DOHH2 (cell line): ENCODE data around the gene SUCLA2.

ENCODE experiments used
- H3F3A ChIP-seq: fragments of 200-600 bp; sonication (generic), shearing (Covaris generic); 2 replicates; pipeline ENCODE4 v1.6.0; 2016; ENCODE audit warnings: antibody characterized with exemption, mild to moderate bottlenecking; ENCODE audit not compliant: control insufficient read depth, insufficient read depth
- H3K27ac ChIP-seq: fragments of 200-600 bp; sonication (generic); 2 replicates; pipeline ENCODE4 v1.5.1; 2014; ENCODE audit warnings: low read depth, mild to moderate bottlenecking, low read length, moderate library complexity
- H3K27me3 ChIP-seq: fragments of 200-600 bp; sonication (generic); 2 replicates; pipeline ENCODE4 v1.6.1; 2014; ENCODE audit warnings: mild to moderate bottlenecking, low read length, mixed read lengths; ENCODE audit not compliant: control insufficient read depth
- H3K36me3 ChIP-seq: fragments of 200-600 bp; sonication (generic); 2 replicates; pipeline ENCODE4 v1.6.1; 2014; ENCODE audit warnings: mild to moderate bottlenecking, low read length, moderate library complexity, mixed read lengths; ENCODE audit not compliant: control insufficient read depth
- H3K4me1 ChIP-seq: fragments of 200-600 bp; sonication (generic); 2 replicates; pipeline ENCODE4 v1.6.1; 2014; ENCODE audit warnings: mild to moderate bottlenecking, low read length, mixed read lengths; ENCODE audit not compliant: control insufficient read depth
- H3K4me2 ChIP-seq: fragments of 200-600 bp; sonication (generic); 2 replicates; pipeline ENCODE4 v1.6.0; 2014; ENCODE audit warnings: mild to moderate bottlenecking, low read length, moderate library complexity
- H3K4me3 ChIP-seq: fragments of 200-600 bp; sonication (generic); 2 replicates; pipeline ENCODE4 v1.5.1; 2014; ENCODE audit warnings: mild to moderate bottlenecking, low read length, mixed read lengths
- H3K79me2 ChIP-seq: fragments of 200-600 bp; sonication (generic); 2 replicates; pipeline ENCODE4 v1.6.1; 2014; ENCODE audit warnings: mild to moderate bottlenecking, low read length, mixed read lengths; ENCODE audit not compliant: control insufficient read depth
- H3K9me2 ChIP-seq: fragments of 200-600 bp; sonication (generic); replicated peaks from 2 replicates; pipeline ENCODE4 v1.6.1; 2014; ENCODE audit warnings: mild to moderate bottlenecking, low read length, mixed read lengths; ENCODE audit not compliant: control insufficient read depth
- H3K9me3 ChIP-seq: fragments of 200-600 bp; sonication (generic); 2 replicates; pipeline ENCODE4 v1.6.1; 2014; ENCODE audit warnings: antibody characterized with exemption, low read length, mixed read lengths; ENCODE audit not compliant: control insufficient read depth, insufficient read depth
- H4K20me1 ChIP-seq: fragments of 200-600 bp; sonication (generic); 2 replicates; pipeline ENCODE4 v1.6.0; 2014; ENCODE audit warnings: low read depth, mild to moderate bottlenecking, antibody characterized with exemption, low read length, moderate library complexity; ENCODE audit not compliant: control insufficient read depth, insufficient read depth
- EZH2phosphoT487 ChIP-seq: fragments of 200-600 bp; sonication (generic); IDR thresholded peaks from 2 replicates; pipeline ENCODE4 v1.6.1; 2017; ENCODE audit warnings: borderline replicate concordance, mild to moderate bottlenecking, antibody characterized with exemption, low read length, moderate library complexity, mixed read lengths
- TF ChIP-seq, protein P1 (sequence below): fragments of 200-600 bp; sonication (generic); IDR thresholded peaks from one replicate; pipeline ENCODE4 v1.5.1; 2014; ENCODE audit warnings: antibody characterized with exemption, mild to moderate bottlenecking, low read depth, low read length; ENCODE audit not compliant: poor library complexity, severe bottlenecking

SUCLA2 gene

GRCh38 chr13:47934371-47934770, 66.7 kb downstream of the SUCLA2 start:
- Histone ChIP-seq H4K20me1 (no peaks in the 10 kb centered on the region), H3K79me2 (no peaks in the 10 kb centered on the region), H3K4me1 (peaks cover 12% of the 10 kb centered on the region), H3K9me2 (no peaks in the 10 kb centered on the region), H3K36me3 (no peaks in the 10 kb centered on the region), H3K9me3 (no peaks in the 10 kb centered on the region), H3K4me2 (no peak overlapping the region), H3F3A (no peaks in the 10 kb centered on the region), H3K4me3 (no peak overlapping the region), H3K27ac (no peak overlapping the region), H3K27me3 (no peaks in the 10 kb centered on the region)
- TF ChIP-seq, protein P1, sequence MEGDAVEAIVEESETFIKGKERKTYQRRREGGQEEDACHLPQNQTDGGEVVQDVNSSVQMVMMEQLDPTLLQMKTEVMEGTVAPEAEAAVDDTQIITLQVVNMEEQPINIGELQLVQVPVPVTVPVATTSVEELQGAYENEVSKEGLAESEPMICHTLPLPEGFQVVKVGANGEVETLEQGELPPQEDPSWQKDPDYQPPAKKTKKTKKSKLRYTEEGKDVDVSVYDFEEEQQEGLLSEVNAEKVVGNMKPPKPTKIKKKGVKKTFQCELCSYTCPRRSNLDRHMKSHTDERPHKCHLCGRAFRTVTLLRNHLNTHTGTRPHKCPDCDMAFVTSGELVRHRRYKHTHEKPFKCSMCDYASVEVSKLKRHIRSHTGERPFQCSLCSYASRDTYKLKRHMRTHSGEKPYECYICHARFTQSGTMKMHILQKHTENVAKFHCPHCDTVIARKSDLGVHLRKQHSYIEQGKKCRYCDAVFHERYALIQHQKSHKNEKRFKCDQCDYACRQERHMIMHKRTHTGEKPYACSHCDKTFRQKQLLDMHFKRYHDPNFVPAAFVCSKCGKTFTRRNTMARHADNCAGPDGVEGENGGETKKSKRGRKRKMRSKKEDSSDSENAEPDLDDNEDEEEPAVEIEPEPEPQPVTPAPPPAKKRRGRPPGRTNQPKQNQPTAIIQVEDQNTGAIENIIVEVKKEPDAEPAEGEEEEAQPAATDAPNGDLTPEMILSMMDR = no peak
- no peak for TF ChIP-seq EZH2phosphoT487

- Histone ChIP-seq H3K27ac (no peak overlapping the region), H3K4me1 (peaks cover 12% of the 10 kb centered on the region), H3K27me3 (no peaks in the 10 kb centered on the region), H3F3A (no peaks in the 10 kb centered on the region), H3K9me3 (no peaks in the 10 kb centered on the region), H3K36me3 (no peaks in the 10 kb centered on the region), H3K79me2 (no peaks in the 10 kb centered on the region), H3K4me2 (no peak overlapping the region), H4K20me1 (no peaks in the 10 kb centered on the region), H3K9me2 (no peaks in the 10 kb centered on the region), H3K4me3 (no peak overlapping the region)
- TF ChIP-seq, protein P1 = no peak
- TF ChIP-seq EZH2phosphoT487 = no peak
Observed at GRCh38 chr13:47932950-47933923, 67.8 kb downstream of the SUCLA2 start.

DNA sequence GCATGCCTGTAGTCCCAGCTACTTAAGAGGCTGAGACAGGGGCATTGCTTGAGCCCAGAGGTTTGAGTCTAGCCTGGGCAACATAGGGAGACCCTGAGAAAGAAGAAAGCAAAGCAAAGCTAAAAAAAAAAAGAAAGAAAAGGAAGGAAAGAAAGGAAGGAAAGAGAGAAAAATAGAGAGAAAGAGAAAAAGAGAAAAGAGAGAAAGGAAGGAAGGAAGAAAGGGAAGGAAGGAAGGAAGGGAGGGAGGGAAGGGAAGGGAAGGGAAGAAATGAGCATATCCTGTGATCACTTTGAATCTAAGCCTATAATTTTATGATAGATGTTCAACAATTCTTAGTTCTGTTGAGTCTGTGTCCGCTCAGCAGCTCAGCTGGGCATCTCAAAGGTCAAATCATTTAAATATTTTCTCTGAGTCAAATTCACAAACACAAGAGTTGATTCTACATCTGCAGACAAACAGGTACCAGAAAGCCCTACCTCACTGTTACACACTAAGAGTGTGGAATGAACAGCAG, 70.4 kb downstream of the SUCLA2 start:
- no peaks in the 10 kb centered on the region for H3K9me2 ChIP-seq
- no peaks in the 10 kb centered on the region for H3F3A ChIP-seq
- no peak overlapping the region for H3K27ac ChIP-seq
- no peaks in the 10 kb centered on the region for H3K36me3 ChIP-seq
- no peaks in the 10 kb centered on the region for H3K9me3 ChIP-seq
- peaks cover 12% of the 10 kb centered on the region for H3K4me1 ChIP-seq
- peaks cover 5% of the 10 kb centered on the region; the same call in 1 of the 2 replicates for H3K27me3 ChIP-seq
- no peaks in the 10 kb centered on the region for H4K20me1 ChIP-seq
- no peak overlapping the region for H3K4me2 ChIP-seq
- H3K79me2 ChIP-seq = no peaks in the 10 kb centered on the region
- TF ChIP-seq EZH2phosphoT487 = no peak
- TF ChIP-seq, protein P1 = no peak
- H3K4me3 ChIP-seq = no peak overlapping the region
